GM21526 (cell line): ENCODE measurements around the gene NOSIP.
"Not testable (repeated sequence)": the region's sequence is repeated elsewhere in the genome, so short reads cannot be mapped to it uniquely, and the experiment has no call there.

ENCODE experiments used
- ATAC-seq: cut with Tn5 transposase; IDR thresholded peaks from one replicate; pipeline ENCODE4 v1.9.1; 2021; ENCODE audit warnings: moderate library complexity; ENCODE audit not compliant: unreplicated experiment, low FRiP score

The NOSIP gene

GRCh38 chr19:49580264-49581006 is at the start of gene NOSIP:
Gene NOSIP, minus strand, starts transcription at chr19:49580556. Its CDS starts 19,865 bp downstream, at chr19:49560691.
- peak; percentile 67 for ATAC-seq

GRCh38 chr19:49629659-49630058 is 49.3 kb upstream of the NOSIP start:
- no peak for ATAC-seq

GRCh38 chr19:49626226-49626625 is 45.9 kb upstream of the NOSIP start:
- ATAC-seq, result no peak

- no peak for ATAC-seq
Measured at GRCh38 chr19:49624967-49625910, 44.9 kb upstream of the NOSIP start.

- not testable (repeated sequence) for ATAC-seq
Measured at GRCh38 chr19:49617860-49618259, 37.5 kb upstream of the NOSIP start.

GRCh38 chr19:49616945-49617344 is 36.6 kb upstream of the NOSIP start:
- no peak for ATAC-seq

- no peak for ATAC-seq
Measured at GRCh38 chr19:49616532-49616931, 36.2 kb upstream of the NOSIP start.

- ATAC-seq, result no peak
Measured at GRCh38 chr19:49615861-49616260, 35.5 kb upstream of the NOSIP start.

- no peak for ATAC-seq
Measured at GRCh38 chr19:49614096-49614833, 33.9 kb upstream of the NOSIP start.

- ATAC-seq, result no peak
Measured at GRCh38 chr19:49613374-49613773, 33.0 kb upstream of the NOSIP start.

GRCh38 chr19:49609499-49610092 is 29.2 kb upstream of the NOSIP start:
- no peak for ATAC-seq

- no peak for ATAC-seq
Measured at GRCh38 chr19:49605605-49606004, 25.2 kb upstream of the NOSIP start.

GRCh38 chr19:49602806-49603205 is 22.4 kb upstream of the NOSIP start:
- no peak for ATAC-seq

- no peak for ATAC-seq
Measured at GRCh38 chr19:49601482-49602038, 21.2 kb upstream of the NOSIP start.

- no peak for ATAC-seq
Measured at GRCh38 chr19:49599378-49600295, 19.3 kb upstream of the NOSIP start.

- no peak for ATAC-seq
Measured at GRCh38 chr19:49597703-49597974, 17.3 kb upstream of the NOSIP start.

- ATAC-seq, result no peak
Measured at GRCh38 chr19:49596954-49597702, 16.8 kb upstream of the NOSIP start.

GRCh38 chr19:49596407-49596806 is 16.1 kb upstream of the NOSIP start:
- no peak for ATAC-seq
